Activated gamma-delta T cell treated with anti-CD3 and anti-CD28 coated beads, Interleukin-2, amount 50 U/mL, for 16 hours (primary cell): ENCODE data around the gene IL20RB.

ENCODE experiments used
- DNase-seq: peaks from one replicate; pipeline ENCODE4 v3.0.0-alpha.2; 2020; ENCODE audit warnings: low read depth

The IL20RB gene

DNA sequence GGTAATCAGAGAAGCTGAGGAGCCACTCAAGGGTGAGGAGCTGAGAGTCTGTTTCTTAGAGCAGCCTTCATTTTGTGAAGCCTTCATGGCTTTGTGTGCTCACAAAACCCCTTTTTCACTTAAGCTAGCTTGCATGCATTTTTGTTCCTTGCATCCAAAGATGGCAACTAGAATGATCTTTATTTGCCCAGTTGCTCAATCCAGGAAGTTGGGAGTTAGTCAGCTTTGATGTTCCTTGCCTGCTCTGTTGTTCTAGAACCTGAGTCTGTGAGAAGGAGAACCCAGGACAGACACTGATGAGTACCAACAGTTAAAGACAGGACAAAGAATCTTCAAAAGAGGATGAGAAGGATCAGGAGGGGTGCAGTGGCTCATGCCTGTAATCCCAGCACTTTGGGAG, 81.8 kb downstream of the IL20RB start:
- no peak for DNase-seq

DNA sequence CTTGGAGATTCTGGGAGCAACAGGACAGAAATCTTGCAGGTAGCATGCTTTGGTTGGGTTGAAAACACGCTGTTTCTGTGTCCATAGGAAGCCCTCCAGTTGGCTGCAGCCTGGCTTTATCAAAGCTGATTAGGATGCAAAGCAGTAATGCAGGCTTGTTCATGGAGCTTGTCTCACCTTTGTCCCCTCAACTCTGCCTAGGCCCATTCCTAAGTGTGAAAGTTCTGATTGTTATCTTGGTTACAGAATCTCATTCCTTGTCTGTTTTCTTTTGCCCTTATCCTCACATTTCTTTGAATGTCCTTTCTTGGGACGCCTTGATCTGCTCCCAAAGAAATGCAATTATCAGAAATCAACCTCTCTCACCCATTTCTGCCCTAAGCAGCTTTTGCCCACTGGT, 83.5 kb downstream of the IL20RB start:
- DNase-seq: no peak

DNA sequence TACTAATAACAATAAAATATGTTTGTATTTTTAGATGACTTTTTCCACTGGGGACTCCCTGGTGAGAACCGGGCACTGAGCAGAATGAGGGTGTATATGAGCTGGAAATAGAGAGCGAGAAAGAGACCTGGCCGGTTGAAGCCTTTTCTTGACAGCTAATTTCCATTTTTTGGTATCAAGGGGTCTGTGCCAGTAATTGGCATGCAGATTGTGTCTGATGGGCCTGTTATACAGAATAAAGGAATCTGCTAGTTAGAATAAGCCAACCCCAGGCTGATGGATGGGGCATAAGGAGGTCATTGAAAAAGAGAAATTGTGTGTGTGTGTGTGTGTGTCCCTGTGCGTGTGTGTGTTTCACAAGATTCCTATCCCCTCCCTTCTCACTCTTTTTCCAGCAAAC, 83.9 kb downstream of the IL20RB start:
- DNase-seq: no peak

DNA sequence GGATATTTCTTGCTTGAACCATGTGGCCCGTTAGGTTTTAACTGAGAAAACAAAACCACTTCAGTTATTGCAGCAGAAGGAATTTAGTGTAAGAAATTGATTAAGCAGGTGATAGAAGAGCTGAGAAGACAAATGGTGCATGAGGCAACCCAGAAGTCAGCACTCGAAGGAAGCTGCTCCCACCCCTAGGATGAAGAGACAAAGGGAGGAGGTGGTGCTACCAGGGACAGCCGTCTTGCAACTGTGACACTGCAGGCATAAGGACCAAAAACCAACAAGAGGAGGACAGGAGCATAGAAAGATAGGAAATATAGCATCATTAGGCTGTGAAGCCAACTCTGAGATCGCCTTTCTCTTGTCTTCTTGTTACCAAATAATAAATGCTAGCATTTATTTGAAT, 89.0 kb downstream of the IL20RB start:
- DNase-seq: no peak

DNA sequence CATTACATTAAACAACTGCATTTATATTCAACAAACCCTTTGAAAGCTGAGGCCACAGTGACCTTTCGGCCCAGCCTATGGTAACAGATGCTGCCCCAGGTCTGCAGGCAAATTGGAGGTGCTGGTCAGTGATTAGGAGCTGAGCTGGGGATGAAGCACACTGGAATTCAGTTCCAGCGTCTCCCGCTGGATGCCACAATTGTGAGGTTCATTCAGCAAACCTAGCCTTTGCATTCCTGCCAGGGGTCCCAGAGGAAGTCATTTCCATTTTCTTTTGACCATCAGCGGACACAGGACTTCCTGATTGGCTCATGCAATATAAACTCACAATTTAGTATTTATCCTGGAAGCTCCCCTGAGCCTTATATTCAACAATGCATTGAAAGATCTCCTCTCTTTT, 89.5 kb downstream of the IL20RB start:
- no peak for DNase-seq

DNA sequence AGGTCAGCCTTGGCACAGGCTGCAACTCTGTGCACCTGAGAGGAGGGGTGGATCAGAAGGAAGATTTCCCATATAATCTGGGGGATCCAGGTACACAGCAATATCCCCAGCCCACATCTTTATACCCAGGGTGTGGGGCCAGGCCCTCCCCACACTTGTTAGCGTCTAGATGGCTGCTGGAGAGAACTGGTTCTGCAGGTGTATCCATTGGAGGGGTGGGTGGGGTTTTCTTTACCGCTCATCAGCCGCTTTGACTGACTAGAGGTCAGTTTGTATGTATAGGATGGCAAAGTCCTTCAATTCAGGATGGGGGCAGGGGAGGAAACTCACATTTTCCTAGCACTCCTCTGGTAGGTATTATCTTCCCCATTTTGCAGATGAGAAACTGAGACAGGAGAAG, 92.5 kb downstream of the IL20RB start:
- no peak for DNase-seq

DNA sequence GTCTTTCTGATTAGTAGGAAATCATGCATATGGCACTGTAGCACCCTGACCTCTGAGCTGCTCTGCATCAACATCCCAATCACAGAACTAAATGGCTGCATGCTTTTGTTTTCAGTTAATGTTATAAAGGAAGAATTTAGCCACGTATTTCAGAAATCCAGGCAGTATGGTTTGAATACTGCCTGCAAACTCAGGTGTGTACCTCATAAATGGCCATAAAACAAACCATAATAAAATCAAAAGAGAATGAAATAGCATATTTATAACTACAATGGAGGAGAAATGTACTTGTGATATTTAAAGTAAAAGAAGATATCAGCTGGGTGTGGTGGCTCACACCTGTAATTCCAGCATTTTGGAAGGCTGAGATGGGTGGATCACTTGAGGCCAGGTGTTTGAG, 94.5 kb downstream of the IL20RB start:
- DNase-seq: no peak
